ENCODE results near the gene KCNQ1OT1. TPM values are rescaled to one million over a fixed set of nuclear protein-coding genes. Genes with fewer than 3 reads are reported as not detected.

The KCNQ1OT1 gene
- total RNA-seq, 1 experiment from 2014 or later, result 1.3 TPM

GRCh38 chr11:2738551-2739431, 39.0 kb upstream of the KCNQ1OT1 start:
- Mint-ChIP-seq H3K4me3 (ENCODE audit: unreplicated experiment) (no peak overlapping the region), H3K27me3 (ENCODE audit: insufficient read depth, unreplicated experiment) (no peaks in the 10 kb centered on the region), H3K27ac (ENCODE audit: low read depth, unreplicated experiment) (no peak overlapping the region), H3K36me3 (ENCODE audit: insufficient read depth, unreplicated experiment) (peaks cover 5% of the 10 kb centered on the region), H3K9me3 (ENCODE audit: unreplicated experiment) (no peaks in the 10 kb centered on the region), H3K4me1 (ENCODE audit: insufficient read depth, unreplicated experiment) (peaks cover 17% of the 10 kb centered on the region)
- BruUV-seq (replicated peaks), result no TSS peak
- no peak for DNase-seq (ENCODE audit: unreplicated experiment)
- TF ChIP-seq CTCF (IDR thresholded peaks at IDR 0.05; ENCODE audit: unreplicated experiment), result no peak
- POLR2A ChIA-PET, result no interaction called here
- CTCF ChIA-PET, result no interaction called here
- intact Hi-C loops (cut with micrococcal nuclease), result no loop called here

- intact Hi-C loops (cut with micrococcal nuclease), result no loop called here
- Mint-ChIP-seq H3K9me3 (ENCODE audit: unreplicated experiment) (no peaks in the 10 kb centered on the region), H3K27ac (ENCODE audit: low read depth, unreplicated experiment) (no peak overlapping the region), H3K27me3 (ENCODE audit: insufficient read depth, unreplicated experiment) (no peaks in the 10 kb centered on the region), H3K4me1 (ENCODE audit: insufficient read depth, unreplicated experiment) (peaks cover 17% of the 10 kb centered on the region), H3K36me3 (ENCODE audit: insufficient read depth, unreplicated experiment) (peaks cover 5% of the 10 kb centered on the region), H3K4me3 (ENCODE audit: unreplicated experiment) (no peak overlapping the region)
- ChIA-PET CTCF (no interaction called here), POLR2A (no interaction called here)
- no peak for TF ChIP-seq CTCF (IDR thresholded peaks at IDR 0.05; ENCODE audit: unreplicated experiment)
- peak; percentile 24 for DNase-seq (ENCODE audit: unreplicated experiment)
- no TSS peak for BruUV-seq (replicated peaks)
These were observed 38.1 kb upstream of the KCNQ1OT1 start for GRCh38 chr11:2737866-2738265.

- Mint-ChIP-seq H3K4me1 (ENCODE audit: insufficient read depth, unreplicated experiment) (peaks cover 16% of the 10 kb centered on the region), H3K27ac (ENCODE audit: low read depth, unreplicated experiment) (no peak overlapping the region), H3K36me3 (ENCODE audit: insufficient read depth, unreplicated experiment) (peaks cover 5% of the 10 kb centered on the region), H3K4me3 (ENCODE audit: unreplicated experiment) (no peak overlapping the region), H3K27me3 (ENCODE audit: insufficient read depth, unreplicated experiment) (no peaks in the 10 kb centered on the region), H3K9me3 (ENCODE audit: unreplicated experiment) (no peaks in the 10 kb centered on the region)
- POLR2A ChIA-PET, result no interaction called here
- intact Hi-C loops (cut with micrococcal nuclease), result no loop called here
- no peak for TF ChIP-seq CTCF (IDR thresholded peaks at IDR 0.05; ENCODE audit: unreplicated experiment)
- CTCF ChIA-PET, result no interaction called here
- no peak for DNase-seq (ENCODE audit: unreplicated experiment)
- no TSS peak for BruUV-seq (replicated peaks)
These were observed 37.4 kb upstream of the KCNQ1OT1 start for GRCh38 chr11:2737226-2737590.

GRCh38 chr11:2736577-2737225, 36.9 kb upstream of the KCNQ1OT1 start:
- Mint-ChIP-seq H3K9me3 (ENCODE audit: unreplicated experiment) (no peaks in the 10 kb centered on the region), H3K27ac (ENCODE audit: low read depth, unreplicated experiment) (no peak overlapping the region), H3K27me3 (ENCODE audit: insufficient read depth, unreplicated experiment) (no peaks in the 10 kb centered on the region), H3K36me3 (ENCODE audit: insufficient read depth, unreplicated experiment) (peaks cover 5% of the 10 kb centered on the region), H3K4me3 (ENCODE audit: unreplicated experiment) (no peak overlapping the region), H3K4me1 (ENCODE audit: insufficient read depth, unreplicated experiment) (peaks cover 11% of the 10 kb centered on the region)
- no peak for DNase-seq (ENCODE audit: unreplicated experiment)
- POLR2A ChIA-PET, result no interaction called here
- intact Hi-C loops (cut with micrococcal nuclease), result no loop called here
- CTCF ChIA-PET, result no interaction called here
- TF ChIP-seq CTCF (IDR thresholded peaks at IDR 0.05; ENCODE audit: unreplicated experiment), result no peak
- no TSS peak for BruUV-seq (replicated peaks)
